Measurements from ENCODE around the gene ZMYM1. TPM values are rescaled to one million over a fixed set of nuclear protein-coding genes. Genes with fewer than 3 reads are reported as not detected.
"Not testable (repeated sequence)": the region's sequence is repeated elsewhere in the genome, so short reads cannot be mapped to it uniquely, and the experiment has no call there.

ZMYM1 gene
- total RNA-seq, 4 donors from 2014 or later, result 25.9 to 56.0 (median 39.6) TPM

DNA sequence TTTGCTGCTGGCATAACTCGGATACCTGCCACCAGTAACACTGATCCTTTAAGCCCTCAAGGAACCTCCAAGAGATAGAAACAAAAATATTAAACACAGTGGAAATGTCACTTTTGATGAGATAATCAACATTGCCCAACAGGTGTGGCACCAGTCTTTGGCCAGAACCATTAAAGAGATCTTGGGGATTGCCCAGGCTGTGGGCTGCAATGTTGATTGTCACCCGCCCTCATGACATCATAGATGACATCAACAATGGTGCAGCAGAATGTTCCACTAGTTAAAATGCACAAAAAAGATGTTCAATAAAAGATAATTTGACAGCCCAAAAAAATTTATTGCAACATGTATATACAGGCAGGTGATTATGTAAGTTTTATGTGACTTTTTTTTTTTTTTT lies 20.2 kb upstream of the ZMYM1 start:
- intact Hi-C loops (cut with DNase I; ENCODE audit: low total_unique reads), result no loop called here
- TF ChIP-seq, protein P1, sequence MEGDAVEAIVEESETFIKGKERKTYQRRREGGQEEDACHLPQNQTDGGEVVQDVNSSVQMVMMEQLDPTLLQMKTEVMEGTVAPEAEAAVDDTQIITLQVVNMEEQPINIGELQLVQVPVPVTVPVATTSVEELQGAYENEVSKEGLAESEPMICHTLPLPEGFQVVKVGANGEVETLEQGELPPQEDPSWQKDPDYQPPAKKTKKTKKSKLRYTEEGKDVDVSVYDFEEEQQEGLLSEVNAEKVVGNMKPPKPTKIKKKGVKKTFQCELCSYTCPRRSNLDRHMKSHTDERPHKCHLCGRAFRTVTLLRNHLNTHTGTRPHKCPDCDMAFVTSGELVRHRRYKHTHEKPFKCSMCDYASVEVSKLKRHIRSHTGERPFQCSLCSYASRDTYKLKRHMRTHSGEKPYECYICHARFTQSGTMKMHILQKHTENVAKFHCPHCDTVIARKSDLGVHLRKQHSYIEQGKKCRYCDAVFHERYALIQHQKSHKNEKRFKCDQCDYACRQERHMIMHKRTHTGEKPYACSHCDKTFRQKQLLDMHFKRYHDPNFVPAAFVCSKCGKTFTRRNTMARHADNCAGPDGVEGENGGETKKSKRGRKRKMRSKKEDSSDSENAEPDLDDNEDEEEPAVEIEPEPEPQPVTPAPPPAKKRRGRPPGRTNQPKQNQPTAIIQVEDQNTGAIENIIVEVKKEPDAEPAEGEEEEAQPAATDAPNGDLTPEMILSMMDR (IDR thresholded peaks at IDR 0.05), result no peak
- TF ChIP-seq POLR2A (IDR thresholded peaks at IDR 0.05), result no peak
- Histone ChIP-seq H3K4me3 (no peak overlapping the region), H3K4me1 (no peaks in the 10 kb centered on the region), H3K27me3 (no peaks in the 10 kb centered on the region), H3K36me3 (no peaks in the 10 kb centered on the region), H3K9me3 (no peaks in the 10 kb centered on the region), H3K27ac (no peak overlapping the region)
- no peak for DNase-seq

DNA sequence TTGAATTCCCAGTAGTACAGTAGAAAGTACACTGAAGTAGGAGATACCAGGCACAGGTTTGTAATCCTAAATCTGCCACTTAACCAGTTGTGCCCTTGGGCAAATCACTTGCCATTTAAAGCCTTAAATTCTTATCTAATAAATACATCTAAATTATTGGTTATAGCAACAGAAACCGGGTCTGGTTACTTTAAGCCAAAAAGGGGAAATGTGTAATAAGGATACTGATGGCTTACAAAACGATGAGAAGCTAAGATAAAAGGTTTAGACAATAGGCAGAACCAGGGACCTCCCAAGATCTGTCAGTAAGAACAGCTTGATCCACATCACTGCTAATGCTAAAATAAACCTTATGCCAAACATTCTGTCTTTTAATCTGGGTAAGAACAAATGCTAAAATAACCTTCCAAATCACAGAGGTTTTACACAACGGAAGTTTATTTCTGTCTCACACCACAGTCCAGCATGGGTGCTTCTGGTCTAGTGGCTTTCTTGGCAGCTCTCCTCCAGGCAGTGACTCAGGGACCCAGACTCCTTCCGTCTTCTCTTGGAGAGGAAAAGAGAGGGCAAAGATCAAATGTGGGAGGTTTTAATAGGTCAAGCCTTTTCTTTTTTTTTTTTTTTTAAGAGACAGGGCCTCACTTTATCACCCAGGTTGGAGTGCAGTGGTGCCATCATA lies 16.5 kb upstream of the ZMYM1 start:
- Histone ChIP-seq H3K36me3 (no peaks in the 10 kb centered on the region), H3K27ac (no peak overlapping the region), H3K4me1 (no peaks in the 10 kb centered on the region), H3K27me3 (no peaks in the 10 kb centered on the region), H3K4me3 (no peak overlapping the region), H3K9me3 (no peaks in the 10 kb centered on the region)
- DNase-seq, result no peak
- TF ChIP-seq, protein P1 (IDR thresholded peaks at IDR 0.05), result no peak
- TF ChIP-seq POLR2A (IDR thresholded peaks at IDR 0.05), result no peak
- intact Hi-C loops (cut with DNase I; ENCODE audit: low total_unique reads), result no loop called here

DNA sequence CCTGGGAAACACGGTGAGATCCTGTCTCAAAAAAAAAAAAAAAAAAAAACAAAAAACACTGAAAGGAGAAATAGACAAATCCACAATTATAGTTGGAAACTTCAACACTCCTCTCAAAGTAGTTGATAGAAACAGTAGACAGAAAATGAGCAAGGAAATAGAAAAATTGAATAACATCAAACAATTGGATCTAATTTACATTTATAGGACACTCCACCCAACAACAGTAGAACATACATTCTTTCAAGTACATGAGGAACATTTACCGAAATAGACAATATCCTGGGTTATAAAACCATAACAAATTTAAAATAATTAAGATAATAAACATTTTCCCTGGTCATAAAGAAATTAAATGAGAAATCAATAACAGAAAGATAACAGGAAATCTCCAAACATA lies 14.9 kb upstream of the ZMYM1 start:
- H3K4me1 ChIP-seq, result no peaks in the 10 kb centered on the region
- intact Hi-C loops (cut with DNase I; ENCODE audit: low total_unique reads), result no loop called here
- no peak for TF ChIP-seq POLR2A (IDR thresholded peaks at IDR 0.05)
- TF ChIP-seq, protein P1 (IDR thresholded peaks at IDR 0.05), result no peak
- no peak for DNase-seq
- H3K27ac ChIP-seq, result no peak overlapping the region
- H3K9me3 ChIP-seq, result no peaks in the 10 kb centered on the region
- H3K36me3 ChIP-seq, result no peaks in the 10 kb centered on the region
- no peak overlapping the region for H3K4me3 ChIP-seq
- no peaks in the 10 kb centered on the region for H3K27me3 ChIP-seq

DNA sequence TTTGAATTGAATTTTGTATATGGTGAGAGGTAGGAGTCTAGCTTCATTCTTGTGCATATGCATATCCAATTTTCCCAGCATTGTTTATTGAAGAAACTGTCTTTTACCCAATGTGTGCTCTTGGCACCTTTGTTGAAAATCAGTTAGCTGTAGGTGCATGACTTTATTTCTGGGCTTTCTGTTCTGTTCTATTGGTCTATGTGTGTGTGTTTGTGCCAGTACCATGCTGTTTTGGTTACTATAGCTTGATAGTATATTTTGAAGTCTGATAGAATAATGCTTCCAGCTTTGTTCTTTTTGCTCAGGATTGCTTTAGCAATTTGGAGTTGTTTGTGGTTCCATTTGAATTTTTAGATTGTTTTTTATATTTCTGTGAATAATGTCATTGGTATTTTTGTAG lies 9.4 kb upstream of the ZMYM1 start:
- no peak overlapping the region for H3K4me3 ChIP-seq
- no peaks in the 10 kb centered on the region for H3K27me3 ChIP-seq
- DNase-seq, result no peak
- intact Hi-C loops (cut with DNase I; ENCODE audit: low total_unique reads), result no loop called here
- H3K9me3 ChIP-seq, result no peaks in the 10 kb centered on the region
- no peak for TF ChIP-seq POLR2A (IDR thresholded peaks at IDR 0.05)
- TF ChIP-seq, protein P1 (IDR thresholded peaks at IDR 0.05), result no peak
- H3K4me1 ChIP-seq, result no peaks in the 10 kb centered on the region
- H3K27ac ChIP-seq, result no peak overlapping the region
- no peaks in the 10 kb centered on the region for H3K36me3 ChIP-seq

DNA sequence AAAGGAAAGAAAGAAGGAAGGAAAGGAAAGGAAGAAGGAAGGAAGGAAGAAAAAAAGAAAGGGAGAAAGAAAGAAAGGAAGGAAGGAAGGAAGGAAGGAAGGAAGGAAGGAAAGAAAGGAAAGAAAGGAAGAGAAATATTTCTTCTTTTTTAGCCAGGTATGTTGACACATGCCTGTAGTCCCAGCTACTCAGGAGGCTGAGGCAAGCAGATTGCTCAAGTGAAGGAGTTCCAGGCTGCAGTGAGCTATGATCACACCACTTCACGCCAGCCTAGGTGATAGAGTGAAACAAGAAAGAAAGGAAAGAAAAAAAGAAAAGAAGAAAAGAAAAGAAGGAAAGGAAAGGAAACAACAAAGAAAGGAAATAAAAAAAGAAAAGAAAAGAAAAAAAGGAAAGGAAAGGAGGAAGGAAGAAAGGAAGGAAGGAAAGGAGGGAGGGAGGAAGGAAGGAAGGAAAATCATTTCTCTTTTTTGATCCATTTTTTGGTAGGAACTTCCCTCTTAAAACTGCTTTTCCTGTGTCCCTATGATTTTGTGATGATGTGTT lies 5.8 kb upstream of the ZMYM1 start:
- no peak for DNase-seq
- H3K4me3 ChIP-seq, result no peak overlapping the region
- H3K9me3 ChIP-seq, result no peaks in the 10 kb centered on the region
- intact Hi-C loops (cut with DNase I; ENCODE audit: low total_unique reads), result no loop called here
- H3K27me3 ChIP-seq, result no peaks in the 10 kb centered on the region
- no peak for TF ChIP-seq POLR2A (IDR thresholded peaks at IDR 0.05)
- TF ChIP-seq, protein P1 (IDR thresholded peaks at IDR 0.05), result no peak
- H3K4me1 ChIP-seq, result no peaks in the 10 kb centered on the region
- H3K36me3 ChIP-seq, result no peaks in the 10 kb centered on the region
- no peak overlapping the region for H3K27ac ChIP-seq

DNA sequence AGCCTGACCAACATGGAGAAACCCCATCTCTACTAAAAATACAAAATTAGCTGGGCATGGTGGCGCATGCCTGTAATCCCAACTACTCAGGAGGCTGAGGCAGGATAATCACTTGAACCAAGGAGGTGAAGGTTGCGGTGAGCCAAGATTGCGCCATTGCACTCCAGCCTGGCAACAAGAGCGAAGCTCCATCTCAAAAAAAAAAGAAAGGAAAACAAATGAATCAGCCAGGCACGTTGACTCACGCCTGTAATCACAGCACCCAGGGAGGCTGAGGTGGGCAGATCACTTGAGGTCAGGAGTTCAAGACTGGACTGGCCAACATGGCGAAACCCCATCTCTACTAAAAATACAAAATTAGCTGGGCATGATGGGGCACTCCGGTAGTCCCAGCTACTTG lies 2.8 kb upstream of the ZMYM1 start:
- H3K27ac ChIP-seq; H3K9me3 ChIP-seq; H3K27me3 ChIP-seq; intact Hi-C loops (cut with DNase I; ENCODE audit: low total_unique reads); H3K4me3 ChIP-seq; H3K36me3 ChIP-seq; H3K4me1 ChIP-seq; DNase-seq: not testable (repeated sequence)

Data from uterus (tissue), 4 donors.